Osteoblast (primary cell): ENCODE results near the gene FSTL4. TPM values are rescaled to one million over a fixed set of nuclear protein-coding genes. Genes with fewer than 3 reads are reported as not detected.

Experiments
- DNase-seq: peaks from one replicate; pipeline ENCODE4 v3.0.0; 2011; ENCODE audit warnings: low spot score, mixed read lengths; ENCODE audit not compliant: insufficient read length; ENCODE audit errors: missing footprints
- H2AFZ ChIP-seq: 2 replicates; pipeline ENCODE4 v1.6.0; 2011; ENCODE audit warnings: mild to moderate bottlenecking, low read length
- H3K27ac ChIP-seq: 2 replicates; pipeline ENCODE4 v1.5.1; 2011; ENCODE audit warnings: mild to moderate bottlenecking, low read depth, low read length, moderate library complexity
- H3K27me3 ChIP-seq: 2 replicates; pipeline ENCODE4 v1.6.0; 2012; ENCODE audit warnings: mild to moderate bottlenecking, control low read depth, inconsistent platforms, low read length, moderate library complexity; ENCODE audit not compliant: insufficient read depth
- H3K36me3 ChIP-seq: 2 replicates; pipeline ENCODE4 v1.5.1; 2011; ENCODE audit warnings: mild to moderate bottlenecking, low read length, control low read depth, moderate library complexity; ENCODE audit not compliant: insufficient read depth
- H3K4me1 ChIP-seq: 2 replicates; pipeline ENCODE4 v1.5.1; 2011; ENCODE audit warnings: mild to moderate bottlenecking, low read length, control low read depth, moderate library complexity; ENCODE audit not compliant: insufficient read depth
- H3K4me2 ChIP-seq: 2 replicates; pipeline ENCODE4 v1.6.0; 2011; ENCODE audit warnings: mild to moderate bottlenecking, low read length; ENCODE audit not compliant: insufficient read depth
- H3K4me3 ChIP-seq: fragments of 200-600 bp; sonication (generic); 3 replicates; pipeline ENCODE4 v1.5.1; 2012; ENCODE audit warnings: mild to moderate bottlenecking, low read length, inconsistent platforms; ENCODE audit not compliant: insufficient read depth
- H3K79me2 ChIP-seq: 2 replicates; pipeline ENCODE4 v1.6.0; 2012; ENCODE audit warnings: mild to moderate bottlenecking, low read length, control low read depth, inconsistent platforms; ENCODE audit not compliant: insufficient read depth
- H3K9me3 ChIP-seq: 2 replicates; pipeline ENCODE4 v1.5.1; 2011; ENCODE audit warnings: low read depth, low read length, control low read depth
- H4K20me1 ChIP-seq: 2 replicates; pipeline ENCODE4 v1.6.0; 2012; ENCODE audit warnings: mild to moderate bottlenecking, low read length, control low read depth; ENCODE audit not compliant: insufficient read depth
- CTCF ChIP-seq: IDR thresholded peaks from 2 replicates; pipeline ENCODE4 v1.5.1; 2011; ENCODE audit warnings: mild to moderate bottlenecking, low read depth, low read length, moderate library complexity; ENCODE audit errors: extremely low read depth
- total RNA-seq: library from RNA; depleted of rRNA; stranded (reverse); fragments of >200 nt; gene quantifications from 2 replicates; pipeline ENCODE4 v1.2.3, GENCODE V29; 2012

The FSTL4 gene
- total RNA-seq, 1 donor, result not detected

GRCh38 chr5:133530270-133530669, 82.1 kb downstream of the FSTL4 start:
- no peak overlapping the region for H2AFZ ChIP-seq
- H3K4me3 ChIP-seq, result no peak overlapping the region
- no peak for TF ChIP-seq CTCF
- no peaks in the 10 kb centered on the region for H3K79me2 ChIP-seq
- no peak overlapping the region for H3K4me2 ChIP-seq
- H3K27ac ChIP-seq, result no peak overlapping the region
- H4K20me1 ChIP-seq, result no peaks in the 10 kb centered on the region
- no peaks in the 10 kb centered on the region for H3K4me1 ChIP-seq
- no peak for DNase-seq
- no peaks in the 10 kb centered on the region for H3K27me3 ChIP-seq
- H3K9me3 ChIP-seq, result no peaks in the 10 kb centered on the region
- no peaks in the 10 kb centered on the region for H3K36me3 ChIP-seq

GRCh38 chr5:133528841-133529240, 83.5 kb downstream of the FSTL4 start:
- no peak for TF ChIP-seq CTCF

GRCh38 chr5:133527311-133527710, 85.0 kb downstream of the FSTL4 start:
- Histone ChIP-seq H3K4me3 (no peak overlapping the region), H3K27me3 (no peaks in the 10 kb centered on the region), H3K4me2 (no peak overlapping the region), H3K79me2 (no peaks in the 10 kb centered on the region), H4K20me1 (no peaks in the 10 kb centered on the region), H3K9me3 (no peaks in the 10 kb centered on the region), H3K4me1 (no peaks in the 10 kb centered on the region), H2AFZ (no peak overlapping the region), H3K27ac (no peak overlapping the region), H3K36me3 (no peaks in the 10 kb centered on the region)
- no peak for TF ChIP-seq CTCF
- no peak for DNase-seq

More at GRCh38 chr5:133528841-133529240, 83.5 kb downstream of the FSTL4 start:
- H3K27ac ChIP-seq, result no peak overlapping the region
- no peak overlapping the region for H3K4me3 ChIP-seq
- H3K27me3 ChIP-seq, result no peaks in the 10 kb centered on the region
- DNase-seq, result no peak
- no peaks in the 10 kb centered on the region for H3K36me3 ChIP-seq
- H3K79me2 ChIP-seq, result no peaks in the 10 kb centered on the region
- no peaks in the 10 kb centered on the region for H3K9me3 ChIP-seq
- no peak overlapping the region for H2AFZ ChIP-seq
- H3K4me1 ChIP-seq, result no peaks in the 10 kb centered on the region
- no peaks in the 10 kb centered on the region for H4K20me1 ChIP-seq
- H3K4me2 ChIP-seq, result no peak overlapping the region

GRCh38 chr5:133526368-133526767, 86.0 kb downstream of the FSTL4 start:
- H2AFZ ChIP-seq, result no peak overlapping the region
- no peaks in the 10 kb centered on the region for H3K79me2 ChIP-seq
- no peak for TF ChIP-seq CTCF
- no peaks in the 10 kb centered on the region for H3K27me3 ChIP-seq
- no peaks in the 10 kb centered on the region for H3K9me3 ChIP-seq
- H3K27ac ChIP-seq, result no peak overlapping the region
- H3K4me2 ChIP-seq, result no peak overlapping the region
- H4K20me1 ChIP-seq, result no peaks in the 10 kb centered on the region
- no peaks in the 10 kb centered on the region for H3K36me3 ChIP-seq
- no peak for DNase-seq
- no peak overlapping the region for H3K4me3 ChIP-seq
- H3K4me1 ChIP-seq, result no peaks in the 10 kb centered on the region
